ENCODE measurements around the gene CMA1.

CMA1 gene

GRCh38 chr14:24465368-24465767 is 42.7 kb downstream of the CMA1 start:
- no peak for DNase-seq

GRCh38 chr14:24463884-24464785 is 43.9 kb downstream of the CMA1 start:
- DNase-seq: no peak

GRCh38 chr14:24463017-24463883 is 44.8 kb downstream of the CMA1 start:
- DNase-seq: no peak

GRCh38 chr14:24461336-24461735 is 46.7 kb downstream of the CMA1 start:
- DNase-seq: no peak

- no peak for DNase-seq
Measured at GRCh38 chr14:24459331-24459730, 48.7 kb downstream of the CMA1 start.

- no peak for DNase-seq
Measured at GRCh38 chr14:24458736-24459135, 49.3 kb downstream of the CMA1 start.

GRCh38 chr14:24456980-24457379 is 51.1 kb downstream of the CMA1 start:
- DNase-seq: no peak
